NCI-H2107 treated with DMSO at 0.1 percent for 48 hours (cell line): ENCODE measurements around the gene CCDC91.

Experiments
- DNase-seq: peaks from one replicate; lab custom pipeline; 2025; ENCODE audit not compliant: unreplicated experiment; lab: John Stamatoyannopoulos, UW

Gene CCDC91

GRCh38 chr12:28190321-28191050, at the start of gene CCDC91:
Gene CCDC91, plus strand, starts transcription at chr12:28190456. Its CDS starts 66,760 bp downstream, at chr12:28257216.
- DNase-seq: peak; percentile 50

- no peak for DNase-seq
Measured at GRCh38 chr12:28144059-28144458, 46.2 kb upstream of the CCDC91 start.

GRCh38 chr12:28144532-28144931, 45.7 kb upstream of the CCDC91 start:
- no peak for DNase-seq

- no peak for DNase-seq
Measured at GRCh38 chr12:28145216-28145615, 45.0 kb upstream of the CCDC91 start.

- DNase-seq: no peak
Measured at GRCh38 chr12:28149279-28149678, 41.0 kb upstream of the CCDC91 start.

GRCh38 chr12:28156362-28156761, 33.9 kb upstream of the CCDC91 start:
- DNase-seq: no peak

- DNase-seq: no peak
Measured at GRCh38 chr12:28156804-28157203, 33.5 kb upstream of the CCDC91 start.

- DNase-seq: no peak
Measured at GRCh38 chr12:28158353-28158752, 31.9 kb upstream of the CCDC91 start.

GRCh38 chr12:28159688-28160087, 30.6 kb upstream of the CCDC91 start:
- no peak for DNase-seq

- DNase-seq: no peak
Measured at GRCh38 chr12:28161697-28162096, 28.6 kb upstream of the CCDC91 start.

GRCh38 chr12:28162697-28163096, 27.6 kb upstream of the CCDC91 start:
- no peak for DNase-seq

- DNase-seq: no peak
Measured at GRCh38 chr12:28164644-28165275, 25.5 kb upstream of the CCDC91 start.

- no peak for DNase-seq
Measured at GRCh38 chr12:28167981-28168485, 22.2 kb upstream of the CCDC91 start.

- DNase-seq: no peak
Measured at GRCh38 chr12:28171356-28172060, 18.7 kb upstream of the CCDC91 start.

- peak; percentile 48 for DNase-seq
Measured at GRCh38 chr12:28172434-28173030, 17.7 kb upstream of the CCDC91 start.

- no peak for DNase-seq
Measured at GRCh38 chr12:28173440-28173839, 16.8 kb upstream of the CCDC91 start.

GRCh38 chr12:28175098-28175589, 15.1 kb upstream of the CCDC91 start:
- DNase-seq: no peak

- DNase-seq: no peak
Measured at GRCh38 chr12:28176295-28176694, 14.0 kb upstream of the CCDC91 start.

- DNase-seq: no peak
Measured at GRCh38 chr12:28177461-28177860, 12.8 kb upstream of the CCDC91 start.

GRCh38 chr12:28177905-28178304, 12.4 kb upstream of the CCDC91 start:
- DNase-seq: no peak

- no peak for DNase-seq
Measured at GRCh38 chr12:28178775-28179174, 11.5 kb upstream of the CCDC91 start.
